ENCODE data around the gene PHACTR3. TPM values are rescaled to one million over a fixed set of nuclear protein-coding genes. Genes with fewer than 3 reads are reported as not detected.

Gene PHACTR3
- total and polyA plus RNA-seq, 2 of the 8 experiments (the other 6 are each of a cell fraction or from before 2014, with no cell fraction given), result 0.05 to 0.13 TPM

DNA sequence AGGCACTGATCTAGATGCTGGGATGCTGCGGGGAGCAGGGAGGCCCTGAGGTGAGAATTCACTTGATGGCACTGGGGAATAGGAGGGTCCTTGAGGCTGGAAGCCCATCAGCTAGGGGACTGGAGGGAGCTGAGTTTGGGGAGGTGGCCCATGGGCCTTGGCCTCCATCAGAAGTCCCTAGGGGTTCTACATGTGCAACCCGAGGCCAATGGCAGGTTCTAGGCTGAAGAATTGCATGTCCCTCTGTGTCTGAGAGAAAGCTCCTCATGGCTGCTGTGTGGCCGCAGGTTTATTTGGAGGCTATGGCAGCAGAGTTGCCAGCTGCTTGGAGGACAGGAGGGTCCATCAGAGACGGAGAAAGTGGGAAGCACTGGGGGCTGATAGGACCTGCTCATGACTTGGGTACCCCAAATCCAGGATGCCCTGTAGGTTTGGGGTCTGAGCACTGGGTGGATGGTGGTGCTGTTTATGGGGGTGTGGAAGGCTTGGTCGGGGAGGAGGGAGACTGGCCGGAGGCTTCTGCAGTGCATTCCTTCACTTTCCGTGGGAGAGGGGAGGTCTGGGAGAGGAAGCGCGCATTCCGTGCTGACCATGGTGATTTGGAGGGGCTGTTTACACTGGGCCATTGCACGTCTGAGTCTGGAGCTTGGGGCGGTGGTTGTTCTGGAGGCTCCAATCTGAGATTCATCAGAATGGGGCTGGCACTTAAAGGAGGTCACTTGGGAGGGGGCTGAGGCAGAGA is 24.8 kb upstream of the PHACTR3 start:
- H3K9ac ChIP-seq (replicated peaks in 1 of 4; ENCODE audit: extremely low read depth in 1 of 4, low read depth in 3 of 4, low read length in 3 of 4), result no peak overlapping the region
- no peaks in the 10 kb centered on the region; a peak in 1 of 8 replicates for H3K36me3 ChIP-seq (ENCODE audit: control insufficient read depth in 2 of 4, insufficient read depth in 4 of 4, low read length in 3 of 4)
- H3K18ac ChIP-seq (ENCODE audit: extremely low read depth, low read length), result no peak overlapping the region
- peaks cover 24 to 84% of the 10 kb centered on the region in 2 experiments for H3K9me3 ChIP-seq (ENCODE audit: insufficient read depth in 2 of 2, low read depth in 1 of 2, low read length in 1 of 2)
- no peak overlapping the region for H3K56ac ChIP-seq (replicated peaks; ENCODE audit: insufficient read length, low read depth, low read length)
- H4K5ac ChIP-seq (ENCODE audit: insufficient read length, low read depth, low read length), result no peak overlapping the region
- no peaks in the 10 kb centered on the region for H3K79me2 ChIP-seq (ENCODE audit: control insufficient read depth in 1 of 2, insufficient read depth in 2 of 2, low read length in 2 of 2)
- no peak overlapping the region for H2BK12ac ChIP-seq (ENCODE audit: low read depth, low read length)
- peaks cover 0 to 2% (median 0%) of the 10 kb centered on the region in 4 experiments; a peak in 3 of 7 replicates for H3K4me1 ChIP-seq (replicated peaks in 1 of 4; ENCODE audit: control insufficient read depth in 3 of 4, insufficient read depth in 4 of 4, low read length in 3 of 4)
- POLR2A ChIA-PET (ENCODE audit: partially characterized antibody), result no interaction called here
- no peak overlapping the region for H2AK5ac ChIP-seq (ENCODE audit: low read depth, low read length)
- H2AFZ ChIP-seq (ENCODE audit: low read length), result no peak overlapping the region
- peaks cover 0 to 3% of the 10 kb centered on the region in 2 experiments for H4K20me1 ChIP-seq (replicated peaks in 1 of 2; ENCODE audit: control insufficient read depth in 1 of 2, insufficient read depth in 2 of 2, low read length in 2 of 2)
- H4K8ac ChIP-seq (ENCODE audit: extremely low read depth, insufficient read depth, low read length), result no peak overlapping the region; the same call in 1 of the 2 replicates
- peaks cover 4% of the 10 kb centered on the region; the same call in 1 of the 2 replicates for H3K23me2 ChIP-seq (ENCODE audit: low read depth, low read length)
- no peaks in the 10 kb centered on the region for H3K79me1 ChIP-seq (ENCODE audit: low read depth, low read length)
- H4K91ac ChIP-seq (replicated peaks; ENCODE audit: insufficient read length, low read length), result no peak overlapping the region
- CTCF ChIA-PET (ENCODE audit: partially characterized antibody), result interaction anchor here (1.8 kb wide), 1 partner anchor 19 kb away, joined by 4 read pairs; no protein-coding TSS in a partner anchor
- DNase-seq (ENCODE audit: low read depth in 1 of 2, low spot score in 2 of 2) (no peak), FAIRE-seq (no peak)
- H3K27me3 ChIP-seq (replicated peaks in 1 of 4; ENCODE audit: control insufficient read depth in 3 of 4, extremely low read depth in 1 of 4, insufficient read depth in 3 of 4, low read length in 3 of 4), result peaks cover 14 to 41% (median 34%) of the 10 kb centered on the region in 4 experiments
- no peak overlapping the region for H3K23ac ChIP-seq (ENCODE audit: insufficient read length)
- H3K14ac ChIP-seq (ENCODE audit: insufficient read length), result no peak overlapping the region
- H3K27ac ChIP-seq (ENCODE audit: low read depth, low read length), result no peak overlapping the region
- H3K4me2 ChIP-seq (ENCODE audit: insufficient read depth in 1 of 2, low read depth in 2 of 2, low read length in 2 of 2), result no peak overlapping the region
- H3K4me3 ChIP-seq (ENCODE audit: extremely low read depth in 1 of 4, insufficient read depth in 2 of 4, low read depth in 3 of 4, low read length in 4 of 4), result no peak overlapping the region
- no peak overlapping the region for H2BK15ac ChIP-seq (ENCODE audit: low read length)
- no peak overlapping the region for H3K4ac ChIP-seq (replicated peaks; ENCODE audit: insufficient read length, low read depth, low read length)
- H2BK20ac ChIP-seq (ENCODE audit: low read length), result no peak overlapping the region
- H2BK120ac ChIP-seq (replicated peaks; ENCODE audit: low read depth, low read length), result no peak overlapping the region
- WGBS, 2 experiments (ENCODE audit: extremely low coverage in 1 of 2, insufficient coverage in 1 of 2, insufficient read length in 1 of 2, insufficient replicate concordance in 2 of 2, low coverage in 1 of 2, low lambda C conversion rate in 2 of 2, missing lambda C conversion rate in 1 of 2), result 85% methylated on average over 12 of the region's 12 CpGs; no CpG with 5 or more reads in 1 of the 2 experiments
- H2BK5ac ChIP-seq (ENCODE audit: low read depth, low read length), result no peak overlapping the region
- TF ChIP-seq SAP30 (IDR thresholded peaks at IDR 0.05; ENCODE audit: insufficient read depth, insufficient replicate concordance, low read length) (no peak), JUN (IDR thresholded peaks at IDR 0.05; ENCODE audit: low read depth, low read length) (no peak), RFX5 (IDR thresholded peaks at IDR 0.05; ENCODE audit: borderline replicate concordance, low read depth, low read length) (no peak), NRF1 (IDR thresholded peaks at IDR 0.05; ENCODE audit: low read depth, low read length) (no peak), SIN3A (conservative IDR thresholded peaks at IDR 0.05 in 1 of 2, IDR thresholded peaks at IDR 0.05 in 1 of 2; ENCODE audit: low read depth in 1 of 2, low read length in 2 of 2) (no peak), CBX8 (IDR thresholded peaks at IDR 0.05; ENCODE audit: borderline replicate concordance, low read depth, low read length) (no peak), HDAC2 (IDR thresholded peaks at IDR 0.05; ENCODE audit: borderline replicate concordance in 1 of 2, low read depth in 2 of 2, low read length in 2 of 2) (no peak), ZNF274 (IDR thresholded peaks at IDR 0.05; ENCODE audit: borderline replicate concordance, extremely low read depth, low read length) (no peak)
- TF ChIP-seq, protein P1, sequence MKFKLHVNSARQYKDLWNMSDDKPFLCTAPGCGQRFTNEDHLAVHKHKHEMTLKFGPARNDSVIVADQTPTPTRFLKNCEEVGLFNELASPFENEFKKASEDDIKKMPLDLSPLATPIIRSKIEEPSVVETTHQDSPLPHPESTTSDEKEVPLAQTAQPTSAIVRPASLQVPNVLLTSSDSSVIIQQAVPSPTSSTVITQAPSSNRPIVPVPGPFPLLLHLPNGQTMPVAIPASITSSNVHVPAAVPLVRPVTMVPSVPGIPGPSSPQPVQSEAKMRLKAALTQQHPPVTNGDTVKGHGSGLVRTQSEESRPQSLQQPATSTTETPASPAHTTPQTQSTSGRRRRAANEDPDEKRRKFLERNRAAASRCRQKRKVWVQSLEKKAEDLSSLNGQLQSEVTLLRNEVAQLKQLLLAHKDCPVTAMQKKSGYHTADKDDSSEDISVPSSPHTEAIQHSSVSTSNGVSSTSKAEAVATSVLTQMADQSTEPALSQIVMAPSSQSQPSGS (IDR thresholded peaks at IDR 0.05; ENCODE audit: low read length), result no peak
